ENCODE results near the gene PHOX2B. TPM values are rescaled to one million over a fixed set of nuclear protein-coding genes. Genes with fewer than 3 reads are reported as not detected.

PHOX2B gene
- total and polyA plus RNA-seq, 2 of the 13 experiments (the other 11 are each of a cell fraction or from before 2014, with no cell fraction given), result not detected

DNA sequence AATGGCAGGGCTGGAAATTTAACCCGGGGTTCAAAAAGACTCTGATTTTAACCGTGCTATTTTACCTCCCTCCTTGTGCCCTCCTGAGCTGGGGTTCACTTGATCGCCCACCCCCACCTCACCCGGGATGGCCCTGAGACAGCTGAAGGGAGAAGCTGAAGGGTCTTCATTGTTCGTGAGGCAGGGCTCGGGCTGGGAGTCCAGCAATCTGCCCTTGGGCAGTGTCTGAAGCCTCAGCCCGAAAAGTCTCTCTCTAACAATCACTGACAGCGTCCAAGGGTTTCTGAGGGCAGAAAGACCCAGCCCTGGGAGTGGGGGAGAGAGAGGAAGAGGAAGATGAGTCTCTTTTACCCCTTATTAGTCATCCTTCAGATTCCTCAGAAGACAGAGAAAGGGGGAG, 39.4 kb upstream of the PHOX2B start (continued):
- TF ChIP-seq, protein P1, sequence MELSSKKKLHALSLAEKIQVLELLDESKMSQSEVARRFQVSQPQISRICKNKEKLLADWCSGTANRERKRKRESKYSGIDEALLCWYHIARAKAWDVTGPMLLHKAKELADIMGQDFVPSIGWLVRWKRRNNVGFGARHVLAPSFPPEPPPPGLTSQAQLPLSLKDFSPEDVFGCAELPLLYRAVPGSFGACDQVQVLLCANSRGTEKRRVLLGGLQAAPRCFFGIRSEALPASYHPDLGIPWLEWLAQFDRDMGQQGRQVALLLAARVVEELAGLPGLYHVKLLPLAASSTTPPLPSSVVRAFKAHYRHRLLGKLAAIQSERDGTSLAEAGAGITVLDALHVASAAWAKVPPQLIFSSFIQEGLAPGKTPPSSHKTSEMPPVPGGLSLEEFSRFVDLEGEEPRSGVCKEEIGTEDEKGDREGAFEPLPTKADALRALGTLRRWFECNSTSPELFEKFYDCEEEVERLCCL (CRISPR knock-in tag; IDR thresholded peaks at IDR 0.05; ENCODE audit: borderline replicate concordance), result no peak
- TF ChIP-seq, protein P2, sequence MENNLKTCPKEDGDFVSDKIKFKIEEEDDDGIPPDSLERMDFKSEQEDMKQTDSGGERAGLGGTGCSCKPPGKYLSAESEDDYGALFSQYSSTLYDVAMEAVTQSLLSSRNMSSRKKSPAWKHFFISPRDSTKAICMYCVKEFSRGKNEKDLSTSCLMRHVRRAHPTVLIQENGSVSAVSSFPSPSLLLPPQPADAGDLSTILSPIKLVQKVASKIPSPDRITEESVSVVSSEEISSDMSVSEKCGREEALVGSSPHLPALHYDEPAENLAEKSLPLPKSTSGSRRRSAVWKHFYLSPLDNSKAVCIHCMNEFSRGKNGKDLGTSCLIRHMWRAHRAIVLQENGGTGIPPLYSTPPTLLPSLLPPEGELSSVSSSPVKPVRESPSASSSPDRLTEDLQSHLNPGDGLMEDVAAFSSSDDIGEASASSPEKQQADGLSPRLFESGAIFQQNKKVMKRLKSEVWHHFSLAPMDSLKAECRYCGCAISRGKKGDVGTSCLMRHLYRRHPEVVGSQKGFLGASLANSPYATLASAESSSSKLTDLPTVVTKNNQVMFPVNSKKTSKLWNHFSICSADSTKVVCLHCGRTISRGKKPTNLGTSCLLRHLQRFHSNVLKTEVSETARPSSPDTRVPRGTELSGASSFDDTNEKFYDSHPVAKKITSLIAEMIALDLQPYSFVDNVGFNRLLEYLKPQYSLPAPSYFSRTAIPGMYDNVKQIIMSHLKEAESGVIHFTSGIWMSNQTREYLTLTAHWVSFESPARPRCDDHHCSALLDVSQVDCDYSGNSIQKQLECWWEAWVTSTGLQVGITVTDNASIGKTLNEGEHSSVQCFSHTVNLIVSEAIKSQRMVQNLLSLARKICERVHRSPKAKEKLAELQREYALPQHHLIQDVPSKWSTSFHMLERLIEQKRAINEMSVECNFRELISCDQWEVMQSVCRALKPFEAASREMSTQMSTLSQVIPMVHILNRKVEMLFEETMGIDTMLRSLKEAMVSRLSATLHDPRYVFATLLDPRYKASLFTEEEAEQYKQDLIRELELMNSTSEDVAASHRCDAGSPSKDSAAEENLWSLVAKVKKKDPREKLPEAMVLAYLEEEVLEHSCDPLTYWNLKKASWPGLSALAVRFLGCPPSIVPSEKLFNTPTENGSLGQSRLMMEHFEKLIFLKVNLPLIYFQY (CRISPR knock-in tag; IDR thresholded peaks at IDR 0.05; ENCODE audit: borderline replicate concordance), result no peak
- TF ChIP-seq, protein P3, sequence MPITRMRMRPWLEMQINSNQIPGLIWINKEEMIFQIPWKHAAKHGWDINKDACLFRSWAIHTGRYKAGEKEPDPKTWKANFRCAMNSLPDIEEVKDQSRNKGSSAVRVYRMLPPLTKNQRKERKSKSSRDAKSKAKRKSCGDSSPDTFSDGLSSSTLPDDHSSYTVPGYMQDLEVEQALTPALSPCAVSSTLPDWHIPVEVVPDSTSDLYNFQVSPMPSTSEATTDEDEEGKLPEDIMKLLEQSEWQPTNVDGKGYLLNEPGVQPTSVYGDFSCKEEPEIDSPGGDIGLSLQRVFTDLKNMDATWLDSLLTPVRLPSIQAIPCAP (CRISPR knock-in tag; IDR thresholded peaks at IDR 0.05; ENCODE audit: low read depth), result no peak
- no peak for TF ChIP-seq MED1 (CRISPR knock-in tag; IDR thresholded peaks at IDR 0.05)
- no peak for TF ChIP-seq ZNF850 (CRISPR knock-in tag; conservative IDR thresholded peaks at IDR 0.05)
- no peak for TF ChIP-seq SALL2 (CRISPR knock-in tag; IDR thresholded peaks at IDR 0.05)
- TF ChIP-seq ZNF878 (CRISPR knock-in tag; IDR thresholded peaks at IDR 0.05), result no peak
- TF ChIP-seq ZNF781 (CRISPR knock-in tag; IDR thresholded peaks at IDR 0.05; ENCODE audit: borderline replicate concordance, not compliant biosample characterization), result no peak
- no peak for TF ChIP-seq HMGA1 (CRISPR knock-in tag; conservative IDR thresholded peaks at IDR 0.05)

Measured in HepG2 (cell line).